ENCODE data around the gene TRDN.
A peak's percentile ranks its signal among the peaks of the same experiment; 100 is the strongest.

TRDN gene

GRCh38 chr6:123434186-123434585, 202.6 kb downstream of the TRDN start:
- TF ChIP-seq ZNF596 (tag by site-specific recombination; IDR thresholded peaks at IDR 0.05) (no peak), SCRT2 (tag by site-specific recombination; IDR thresholded peaks at IDR 0.05) (peak; percentile 46; the same call in 1 of the 2 replicates)
- Histone ChIP-seq H3K4me3 (ENCODE audit: low read depth, low read length) (no peak overlapping the region), H3K4me1 (ENCODE audit: control insufficient read depth, insufficient read depth, low read length) (no peaks in the 10 kb centered on the region), H3K36me3 (ENCODE audit: control insufficient read depth in 2 of 2, insufficient read depth in 1 of 2, low read length in 2 of 2) (no peaks in the 10 kb centered on the region), H3K9me3 (ENCODE audit: control insufficient read depth, insufficient read depth, low read depth, low read length) (no peaks in the 10 kb centered on the region), H3K27ac (ENCODE audit: extremely low read depth, low read depth, low read length) (no peak overlapping the region)
- ChIA-PET CTCF (no interaction called here), POLR2A (no interaction called here)

- no peak for TF ChIP-seq ZNF221 (tag by site-specific recombination; IDR thresholded peaks at IDR 0.05; ENCODE audit: borderline replicate concordance)
- no peak for TF ChIP-seq PRDM2 (tag by site-specific recombination; IDR thresholded peaks at IDR 0.05; ENCODE audit: borderline replicate concordance)
- ChIA-PET POLR2A (no interaction called here), CTCF (interaction anchor here (1.0 kb wide), 1 partner anchor 284 kb away, joined by 3 read pairs; no protein-coding TSS in a partner anchor)
- no peaks in the 10 kb centered on the region for H3K36me3 ChIP-seq (ENCODE audit: control insufficient read depth in 2 of 2, insufficient read depth in 1 of 2, low read length in 2 of 2)
- no peaks in the 10 kb centered on the region for H3K9me3 ChIP-seq (ENCODE audit: control insufficient read depth, insufficient read depth, low read depth, low read length)
- H3K4me1 ChIP-seq (ENCODE audit: control insufficient read depth, insufficient read depth, low read length), result no peaks in the 10 kb centered on the region
- H3K4me3 ChIP-seq (ENCODE audit: low read depth, low read length), result no peak overlapping the region
- no peak overlapping the region for H3K27ac ChIP-seq (ENCODE audit: extremely low read depth, low read depth, low read length)
These were observed 205.8 kb downstream of the TRDN start for GRCh38 chr6:123430970-123431369.

GRCh38 chr6:123427008-123427407, 209.7 kb downstream of the TRDN start:
- POLR2A ChIA-PET, result no interaction called here

GRCh38 chr6:123423130-123423529, 213.6 kb downstream of the TRDN start:
- CTCF ChIA-PET, result interaction anchor here (1.3 kb wide), 1 partner anchor 292 kb away, joined by 3 read pairs; no protein-coding TSS in a partner anchor
- no peak overlapping the region for H3K27ac ChIP-seq (ENCODE audit: extremely low read depth, low read depth, low read length)
- H3K4me1 ChIP-seq (ENCODE audit: control insufficient read depth, insufficient read depth, low read length), result no peaks in the 10 kb centered on the region
- POLR2A ChIA-PET, result no interaction called here
- no peak overlapping the region for H3K4me3 ChIP-seq (ENCODE audit: low read depth, low read length)
- no peaks in the 10 kb centered on the region for H3K36me3 ChIP-seq (ENCODE audit: control insufficient read depth in 2 of 2, insufficient read depth in 1 of 2, low read length in 2 of 2)
- H3K9me3 ChIP-seq (ENCODE audit: control insufficient read depth, insufficient read depth, low read depth, low read length), result no peaks in the 10 kb centered on the region
- no peak for TF ChIP-seq ZNF302 (tag by site-specific recombination; IDR thresholded peaks at IDR 0.05; ENCODE audit: low read depth)
- no peak for TF ChIP-seq ZNF184 (tag by site-specific recombination; IDR thresholded peaks at IDR 0.05)
- TF ChIP-seq SALL2 (tag by site-specific recombination; IDR thresholded peaks at IDR 0.05; ENCODE audit: borderline replicate concordance), result no peak
- TF ChIP-seq ZBTB11 (tag by site-specific recombination; conservative IDR thresholded peaks at IDR 0.05; ENCODE audit: low read depth), result no peak
- TF ChIP-seq ZNF623 (tag by site-specific recombination; IDR thresholded peaks at IDR 0.05), result no peak
- TF ChIP-seq ZNF521 (tag by site-specific recombination; IDR thresholded peaks at IDR 0.05), result no peak
- TF ChIP-seq ZNF416 (tag by site-specific recombination; IDR thresholded peaks at IDR 0.05), result no peak
- no peak for TF ChIP-seq ZFP69B (tag by site-specific recombination; IDR thresholded peaks at IDR 0.05)
- no peak for TF ChIP-seq ZBTB7A (tag by site-specific recombination; IDR thresholded peaks at IDR 0.05; ENCODE audit: low read depth)
- TF ChIP-seq ZNF23 (tag by site-specific recombination; IDR thresholded peaks at IDR 0.05; ENCODE audit: borderline replicate concordance), result no peak
- no peak for TF ChIP-seq ZNF174 (tag by site-specific recombination; IDR thresholded peaks at IDR 0.05)

More at GRCh38 chr6:123427008-123427407, 209.7 kb downstream of the TRDN start:
- Histone ChIP-seq H3K36me3 (ENCODE audit: control insufficient read depth in 2 of 2, insufficient read depth in 1 of 2, low read length in 2 of 2) (no peaks in the 10 kb centered on the region), H3K4me1 (ENCODE audit: control insufficient read depth, insufficient read depth, low read length) (no peaks in the 10 kb centered on the region), H3K27ac (ENCODE audit: extremely low read depth, low read depth, low read length) (no peak overlapping the region), H3K4me3 (ENCODE audit: low read depth, low read length) (no peak overlapping the region), H3K9me3 (ENCODE audit: control insufficient read depth, insufficient read depth, low read depth, low read length) (no peaks in the 10 kb centered on the region)
- CTCF ChIA-PET, result interaction anchor here (0.7 to 1.5 kb wide), 4 partner anchors 11 to 522 kb away, joined by 3 to 5 read pairs (median 4); no protein-coding TSS in a partner anchor
- no peak for TF ChIP-seq ZNF184 (tag by site-specific recombination; IDR thresholded peaks at IDR 0.05)
- no peak for TF ChIP-seq ZNF639 (tag by site-specific recombination; IDR thresholded peaks at IDR 0.05)

Measured in HEK293 (cell line).